ENCODE measurements around the gene REL.

REL gene

DNA sequence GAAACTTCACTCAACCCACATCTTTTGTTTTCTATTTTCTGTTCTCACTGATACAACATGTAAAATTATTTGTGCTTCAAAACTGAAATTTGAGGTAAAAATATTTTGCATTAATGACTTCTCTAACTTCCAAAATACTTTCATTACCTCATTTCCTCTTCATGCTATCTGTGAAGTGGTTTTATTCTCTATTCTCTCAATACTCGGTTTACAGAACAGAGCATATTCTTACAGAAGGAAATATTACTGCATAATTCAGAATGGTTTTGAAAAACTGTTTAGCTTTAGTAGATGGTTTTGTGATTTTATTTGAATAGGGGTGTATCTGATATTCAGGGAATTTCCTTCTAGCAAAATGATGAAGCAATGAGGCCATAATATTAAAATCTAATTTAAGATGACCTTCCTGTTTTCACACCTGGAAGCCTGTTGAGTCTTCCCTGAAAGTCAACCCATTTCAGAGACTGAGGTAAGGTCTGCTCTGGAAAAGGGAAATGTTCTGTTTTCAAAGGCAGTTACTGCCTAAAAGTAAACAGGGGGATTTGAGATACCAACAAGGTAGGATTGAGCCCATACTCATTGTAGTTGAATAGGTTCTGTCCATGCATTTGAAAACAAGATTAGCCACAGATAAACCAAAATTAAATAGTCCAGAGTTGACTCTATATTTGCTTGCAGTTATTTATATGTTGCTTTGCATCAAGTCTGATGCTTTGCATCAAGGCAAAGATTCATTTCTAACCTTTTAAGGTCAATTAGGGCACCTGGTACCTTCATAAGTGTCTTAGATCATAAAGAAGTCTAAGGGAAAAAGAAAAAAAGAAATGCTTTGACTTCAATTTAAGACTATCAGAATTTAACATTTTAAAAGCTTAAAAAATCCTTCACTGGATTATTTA is 85.4 kb downstream of the REL start:
- CTCF ChIA-PET: interaction anchor here (0.6 to 0.9 kb wide), 2 partner anchors 19 to 32 kb away, joined by 3 to 4 read pairs; no protein-coding TSS in a partner anchor
- H3K27ac ChIP-seq: no peak overlapping the region
- POLR2A ChIA-PET (ENCODE audit: low non-redundant PET): no interaction called here
- TF ChIP-seq, protein P1, sequence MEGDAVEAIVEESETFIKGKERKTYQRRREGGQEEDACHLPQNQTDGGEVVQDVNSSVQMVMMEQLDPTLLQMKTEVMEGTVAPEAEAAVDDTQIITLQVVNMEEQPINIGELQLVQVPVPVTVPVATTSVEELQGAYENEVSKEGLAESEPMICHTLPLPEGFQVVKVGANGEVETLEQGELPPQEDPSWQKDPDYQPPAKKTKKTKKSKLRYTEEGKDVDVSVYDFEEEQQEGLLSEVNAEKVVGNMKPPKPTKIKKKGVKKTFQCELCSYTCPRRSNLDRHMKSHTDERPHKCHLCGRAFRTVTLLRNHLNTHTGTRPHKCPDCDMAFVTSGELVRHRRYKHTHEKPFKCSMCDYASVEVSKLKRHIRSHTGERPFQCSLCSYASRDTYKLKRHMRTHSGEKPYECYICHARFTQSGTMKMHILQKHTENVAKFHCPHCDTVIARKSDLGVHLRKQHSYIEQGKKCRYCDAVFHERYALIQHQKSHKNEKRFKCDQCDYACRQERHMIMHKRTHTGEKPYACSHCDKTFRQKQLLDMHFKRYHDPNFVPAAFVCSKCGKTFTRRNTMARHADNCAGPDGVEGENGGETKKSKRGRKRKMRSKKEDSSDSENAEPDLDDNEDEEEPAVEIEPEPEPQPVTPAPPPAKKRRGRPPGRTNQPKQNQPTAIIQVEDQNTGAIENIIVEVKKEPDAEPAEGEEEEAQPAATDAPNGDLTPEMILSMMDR (conservative IDR thresholded peaks at IDR 0.05; ENCODE audit: low read depth): no peak
- DNase-seq (ENCODE audit: low spot score): no peak

DNA sequence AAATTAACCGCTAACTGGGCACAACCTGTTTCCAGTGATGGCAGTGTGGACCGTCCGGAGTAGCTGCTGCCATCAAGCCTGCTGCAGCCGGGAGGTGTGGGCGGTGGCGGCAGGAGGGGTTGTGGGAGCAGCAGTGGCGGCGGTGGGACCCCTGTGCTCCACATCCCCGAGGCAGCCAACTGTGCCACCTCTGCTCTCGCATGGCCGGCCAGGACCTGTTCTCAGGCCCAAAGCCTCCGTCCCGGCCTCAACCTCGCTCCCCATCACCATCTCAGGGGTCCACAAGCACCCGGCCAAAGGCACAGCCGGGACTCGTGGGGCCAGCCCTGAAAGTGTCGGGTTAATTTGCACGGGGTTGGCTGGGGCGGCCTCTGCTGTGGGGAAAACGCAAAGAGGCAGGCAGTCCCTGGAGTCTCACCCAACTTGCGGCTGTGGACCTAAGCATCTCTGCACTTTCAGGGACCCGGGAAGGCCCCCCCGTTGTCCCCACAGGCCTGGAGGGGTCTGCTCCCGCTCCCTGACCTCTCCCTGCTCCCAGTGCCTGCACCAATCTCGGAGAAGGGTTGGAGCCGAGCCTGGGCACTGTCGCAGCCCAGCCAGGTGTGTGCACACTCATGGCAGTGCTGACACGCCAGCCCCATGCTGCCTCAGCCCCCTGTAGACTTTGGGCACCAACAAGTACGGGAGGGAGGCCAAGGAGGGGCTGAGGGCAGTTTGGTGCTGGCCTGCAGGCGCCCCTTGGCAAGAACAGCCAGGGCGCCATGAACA is 91.7 kb downstream of the REL start:
- ChIA-PET CTCF (interaction anchor here (0.5 to 0.9 kb wide), 4 partner anchors 8 to 94 kb away, joined by 3 to 6 read pairs (median 4); no protein-coding TSS in a partner anchor), POLR2A (ENCODE audit: low non-redundant PET) (no interaction called here)
- H3K27ac ChIP-seq: no peak overlapping the region
- TF ChIP-seq, protein P1 (conservative IDR thresholded peaks at IDR 0.05; ENCODE audit: low read depth): no peak
- no peak for DNase-seq (ENCODE audit: low spot score)

DNA sequence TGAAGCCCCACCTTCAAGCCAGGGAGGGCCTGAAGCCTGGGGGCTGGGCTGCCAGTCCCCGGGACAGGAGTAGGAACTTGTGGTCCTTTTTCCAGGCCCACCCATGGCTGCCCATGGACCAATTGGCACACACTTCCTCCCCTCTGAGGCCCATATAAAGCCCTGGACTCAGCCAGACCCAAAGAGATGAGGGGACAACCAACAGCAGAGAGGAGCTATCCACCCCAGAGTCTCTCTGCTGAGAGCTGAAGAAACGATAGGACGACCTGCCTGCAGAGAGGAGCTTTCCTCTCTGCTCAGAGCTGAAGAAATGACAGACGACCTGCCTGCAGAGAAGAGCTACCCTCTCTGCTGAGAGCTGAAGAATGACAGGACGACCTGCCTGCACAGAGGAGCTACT is 92.3 kb downstream of the REL start:
- H3K27ac ChIP-seq: no peak overlapping the region
- POLR2A ChIA-PET (ENCODE audit: low non-redundant PET): no interaction called here
- TF ChIP-seq, protein P1 (conservative IDR thresholded peaks at IDR 0.05; ENCODE audit: low read depth): no peak
- CTCF ChIA-PET: interaction anchor here (0.5 to 0.9 kb wide), 3 partner anchors 9 to 1451 kb away, joined by 3 read pairs; no protein-coding TSS in a partner anchor
- DNase-seq (ENCODE audit: low spot score): no peak

DNA sequence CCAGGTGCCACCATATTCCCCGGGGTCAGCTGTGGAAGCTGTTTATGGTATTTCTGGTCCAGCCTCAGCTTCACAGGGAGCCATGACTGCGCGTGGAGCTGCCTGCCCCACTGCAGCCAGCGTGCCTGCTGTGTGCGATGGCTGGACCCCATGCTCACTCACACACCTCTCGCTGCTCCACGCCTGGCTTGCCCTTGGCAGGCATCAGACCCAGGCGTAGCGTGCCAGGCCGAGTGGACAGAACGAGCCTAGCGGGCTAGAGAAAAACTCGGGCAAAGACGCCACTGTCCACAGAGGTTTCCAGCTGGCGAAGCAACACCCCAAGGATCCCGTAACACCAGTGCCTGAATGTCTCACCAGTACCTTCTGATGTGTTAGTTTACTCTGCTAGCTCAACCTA is 93.3 kb downstream of the REL start:
- POLR2A ChIA-PET (ENCODE audit: low non-redundant PET): no interaction called here

More for the DNA sequence above, 93.3 kb downstream of the REL start:
- TF ChIP-seq, protein P1 (conservative IDR thresholded peaks at IDR 0.05; ENCODE audit: low read depth): no peak
- CTCF ChIA-PET: no interaction called here
- no peak overlapping the region for H3K27ac ChIP-seq
- DNase-seq (ENCODE audit: low spot score): no peak

Measured in RWPE1 (cell line).